ENCODE data around the gene SSR1.
"Not testable (repeated sequence)": the region's sequence is repeated elsewhere in the genome, so short reads cannot be mapped to it uniquely, and the experiment has no call there.

The SSR1 gene

GRCh38 chr6:7312616-7313504 is at the start of gene SSR1:
Gene SSR1 (minus strand): TSS chr6:7313199. CDS start chr6:7313120, 79 bp downstream.
- DNase-seq, result peak; percentile 99

GRCh38 chr6:7351916-7352315 is 38.9 kb upstream of the SSR1 start:
- not testable (repeated sequence) for DNase-seq

DNA sequence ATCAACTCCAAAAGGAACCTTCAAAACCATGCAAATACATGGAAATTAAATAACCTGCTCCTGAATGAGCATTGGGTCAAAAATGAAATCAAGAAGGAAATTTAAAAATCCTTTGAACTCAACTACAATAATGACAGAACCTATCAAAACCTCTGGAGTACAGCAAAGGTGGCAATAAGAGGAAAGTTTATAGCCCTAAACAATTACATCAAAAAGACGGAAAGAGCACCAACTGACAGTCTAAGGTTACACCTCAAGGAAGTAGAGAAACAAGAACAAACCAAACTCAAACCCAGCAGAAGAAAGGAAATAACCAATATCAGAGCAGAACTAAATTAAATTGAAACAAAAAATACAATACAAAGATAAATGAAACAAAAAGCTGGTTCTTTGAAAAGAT is 37.6 kb upstream of the SSR1 start:
- DNase-seq, result not testable (repeated sequence)

GRCh38 chr6:7347551-7347997 is 34.6 kb upstream of the SSR1 start:
- DNase-seq, result peak; percentile 73

GRCh38 chr6:7344773-7345450 is 31.9 kb upstream of the SSR1 start:
- peak; percentile 22 for DNase-seq

GRCh38 chr6:7343546-7344475 is 30.8 kb upstream of the SSR1 start:
- peak; percentile 45 for DNase-seq

GRCh38 chr6:7341989-7342742 is 29.2 kb upstream of the SSR1 start:
- peak; percentile 69 for DNase-seq

DNA sequence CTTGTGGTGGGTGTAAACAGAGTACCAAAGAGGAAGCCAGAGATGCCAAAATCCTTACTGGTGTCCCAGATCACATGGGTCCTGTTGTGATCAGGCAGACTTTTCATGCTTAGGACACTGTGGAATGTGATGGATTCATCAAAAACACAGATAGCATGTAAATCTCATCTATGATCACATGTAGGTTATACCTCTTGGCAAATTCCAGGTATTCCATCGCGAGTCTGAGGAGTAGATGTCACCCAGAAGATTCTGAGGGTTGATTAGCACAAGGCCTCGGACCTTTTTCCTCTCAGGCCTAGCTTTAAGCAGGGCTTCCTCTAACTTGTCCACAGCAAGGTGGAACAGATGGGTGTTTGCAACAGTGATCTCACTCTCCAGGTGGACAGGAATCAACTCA is 28.3 kb upstream of the SSR1 start:
- DNase-seq, result no peak

DNA sequence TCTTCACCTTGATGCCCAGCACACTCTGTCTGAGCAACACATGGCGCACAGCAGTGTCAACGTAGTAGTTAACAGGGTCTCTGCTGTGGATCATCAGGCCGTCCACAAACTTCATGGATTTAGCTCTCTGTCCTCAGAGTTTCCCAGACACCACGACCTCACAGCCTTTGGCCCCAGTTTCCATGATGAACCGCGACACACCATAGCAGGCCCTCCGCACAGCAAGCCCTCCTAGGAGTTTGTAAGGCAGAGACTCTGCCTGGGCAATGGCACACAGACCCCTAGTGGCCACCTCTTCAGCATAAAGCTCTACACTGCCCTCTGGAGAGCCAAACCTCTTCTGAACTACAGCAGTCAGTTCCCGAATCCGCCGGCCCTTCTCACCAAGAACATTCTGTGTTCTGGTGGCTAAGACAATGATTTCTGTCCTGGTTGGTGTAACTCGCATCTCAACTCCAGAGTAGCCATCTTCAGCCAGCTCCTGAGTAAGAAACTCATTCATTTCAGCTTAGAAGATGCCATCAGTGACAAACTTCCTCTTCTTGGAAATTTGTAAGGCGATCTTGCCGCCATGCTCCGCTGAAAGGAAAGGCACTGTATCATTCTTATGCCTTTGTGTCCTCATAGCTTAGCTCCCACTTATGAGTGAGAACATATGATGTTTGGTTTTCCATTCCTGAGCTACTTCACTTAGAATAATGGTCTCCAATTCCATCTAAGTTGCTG is 26.2 kb upstream of the SSR1 start:
- peak; percentile 66 for DNase-seq

DNA sequence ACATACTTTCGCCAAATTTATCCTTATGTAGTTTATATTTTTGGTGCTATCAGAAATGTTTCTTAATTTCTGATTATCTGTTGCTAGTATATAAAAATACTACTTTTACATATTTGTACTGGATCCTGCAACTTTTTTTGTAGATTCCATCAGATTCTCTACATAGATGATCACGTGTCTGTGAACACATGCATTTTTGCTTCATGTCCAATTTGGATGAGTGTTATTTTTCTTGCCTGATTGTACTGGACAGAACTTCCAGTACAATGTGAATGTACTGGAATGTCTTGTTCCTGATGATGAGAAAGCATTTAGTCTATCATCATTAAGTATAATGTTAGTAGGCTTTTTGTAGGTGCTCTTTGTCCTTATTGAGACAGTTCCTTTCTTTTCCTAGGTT is 25.0 kb upstream of the SSR1 start:
- no peak for DNase-seq

DNA sequence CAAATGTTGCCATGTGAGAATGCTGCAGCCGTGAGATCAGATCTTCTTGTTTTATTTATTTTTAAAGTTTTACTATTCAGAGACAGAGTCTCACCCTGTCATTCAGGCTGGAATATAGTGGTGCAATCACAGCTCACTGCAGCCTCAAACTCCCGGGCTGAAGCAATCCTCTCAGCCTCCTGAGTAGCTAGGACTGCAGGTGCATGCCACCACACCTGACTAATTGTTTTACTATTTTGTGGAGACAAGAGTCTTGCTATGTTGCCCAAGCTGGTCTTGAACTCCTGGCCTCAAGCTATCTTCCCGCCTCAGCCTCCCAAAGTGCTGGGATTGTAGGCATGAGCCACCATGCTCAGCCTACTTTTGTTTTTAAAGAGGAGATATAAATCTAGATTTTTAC is 22.5 kb upstream of the SSR1 start:
- no peak for DNase-seq

- no peak for DNase-seq
Measured at GRCh38 chr6:7334685-7335084, 21.7 kb upstream of the SSR1 start.

GRCh38 chr6:7332090-7332745 is 19.2 kb upstream of the SSR1 start:
- no peak for DNase-seq

DNA sequence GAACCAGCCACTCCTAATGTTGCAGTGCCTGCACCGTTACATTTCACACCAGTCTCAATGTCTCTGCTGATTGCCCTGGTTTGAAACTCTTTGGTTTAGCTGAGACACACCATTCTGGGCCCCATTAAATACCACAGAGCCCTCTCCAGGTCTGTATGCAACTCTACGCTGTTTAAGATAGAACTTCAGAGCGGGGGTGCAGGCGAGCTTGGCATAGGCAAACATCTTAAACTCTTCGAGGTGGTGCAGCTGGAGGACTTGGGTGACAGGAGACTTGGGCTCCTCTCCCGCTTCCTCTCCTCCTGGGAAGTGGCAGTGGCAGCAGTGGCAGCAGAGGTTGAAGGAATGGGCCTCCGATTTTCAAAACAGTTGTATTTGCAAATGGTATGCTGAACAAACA is 18.5 kb upstream of the SSR1 start:
- DNase-seq, result no peak

- no peak for DNase-seq
Measured at GRCh38 chr6:7328243-7328642, 15.2 kb upstream of the SSR1 start.

DNA sequence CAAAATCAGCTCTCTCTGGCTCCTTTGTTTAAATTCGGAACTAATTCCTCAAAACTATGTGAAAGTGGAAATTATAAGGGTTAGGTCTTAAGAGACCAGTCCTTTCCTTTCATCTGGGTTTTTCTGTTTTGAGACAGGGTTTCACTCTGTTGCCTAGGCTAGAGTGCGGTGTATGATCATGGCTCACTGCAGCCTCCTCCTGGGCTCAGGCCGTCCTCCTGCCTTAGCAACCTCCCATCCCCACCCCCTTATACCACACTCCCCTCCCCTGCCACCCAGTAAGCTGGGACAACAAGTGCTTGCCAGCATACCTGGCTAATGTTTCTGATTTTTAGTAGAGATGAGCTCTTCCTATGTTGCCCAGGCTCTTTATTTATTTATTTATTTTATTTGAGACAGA is 12.8 kb upstream of the SSR1 start:
- no peak for DNase-seq

GRCh38 chr6:7324520-7324919 is 11.5 kb upstream of the SSR1 start:
- DNase-seq, result no peak

- DNase-seq, result peak; percentile 16
Measured at GRCh38 chr6:7323074-7323473, 10.1 kb upstream of the SSR1 start.

GRCh38 chr6:7321866-7322265 is 8.9 kb upstream of the SSR1 start:
- DNase-seq, result not testable (repeated sequence)

- DNase-seq, result not testable (repeated sequence)
Measured at GRCh38 chr6:7319406-7319805, 6.4 kb upstream of the SSR1 start.

DNA sequence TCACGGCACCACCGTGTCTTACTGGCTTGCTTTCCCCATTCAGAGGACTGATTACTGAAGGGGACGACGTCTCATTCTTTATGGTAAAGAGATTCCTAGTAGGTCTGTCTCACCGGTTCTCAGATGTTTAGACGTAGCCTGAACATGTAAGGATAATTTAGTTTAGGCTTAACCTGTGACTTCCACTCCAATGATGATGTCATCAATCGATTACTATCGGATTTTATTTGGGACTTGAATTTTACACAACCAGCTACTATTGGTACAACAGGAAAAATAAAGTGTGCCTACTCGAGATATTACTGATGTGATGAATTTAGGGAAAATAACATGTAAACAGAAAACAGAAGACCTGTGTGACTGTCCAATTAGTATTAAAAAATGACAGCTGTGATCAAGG is 4.5 kb upstream of the SSR1 start:
- DNase-seq, result no peak

All from NCI-H69 (cell line).